Thyroid gland (tissue), 4 donors: ENCODE measurements around the gene HEXIM2.

Experiments
- POLR2A ChIP-seq, 2 donors: fragments of 450-650 bp; IDR thresholded peaks; one replicate each; pipeline ENCODE4 v1.6.1; 2017; ENCODE audit warnings: antibody characterized with exemption in 2 of 2, mild to moderate bottlenecking in 2 of 2, moderate library complexity in 1 of 2
- TF ChIP-seq, protein P1 (sequence below), 6 experiments: fragments of 200-600 bp in 3 of 6; fragments of 450-650 bp in 3 of 6; sonication (generic) in 3 of 6; IDR thresholded peaks; one replicate each; pipeline ENCODE4 v1.5.1; 2016 to 2019; ENCODE audit warnings: antibody characterized with exemption in 6 of 6, mild to moderate bottlenecking in 2 of 6, inconsistent platforms in 1 of 6, moderate library complexity in 1 of 6

GRCh38 chr17:45197108-45197507 is 35.4 kb downstream of the HEXIM2 start:
- TF ChIP-seq, protein P1, sequence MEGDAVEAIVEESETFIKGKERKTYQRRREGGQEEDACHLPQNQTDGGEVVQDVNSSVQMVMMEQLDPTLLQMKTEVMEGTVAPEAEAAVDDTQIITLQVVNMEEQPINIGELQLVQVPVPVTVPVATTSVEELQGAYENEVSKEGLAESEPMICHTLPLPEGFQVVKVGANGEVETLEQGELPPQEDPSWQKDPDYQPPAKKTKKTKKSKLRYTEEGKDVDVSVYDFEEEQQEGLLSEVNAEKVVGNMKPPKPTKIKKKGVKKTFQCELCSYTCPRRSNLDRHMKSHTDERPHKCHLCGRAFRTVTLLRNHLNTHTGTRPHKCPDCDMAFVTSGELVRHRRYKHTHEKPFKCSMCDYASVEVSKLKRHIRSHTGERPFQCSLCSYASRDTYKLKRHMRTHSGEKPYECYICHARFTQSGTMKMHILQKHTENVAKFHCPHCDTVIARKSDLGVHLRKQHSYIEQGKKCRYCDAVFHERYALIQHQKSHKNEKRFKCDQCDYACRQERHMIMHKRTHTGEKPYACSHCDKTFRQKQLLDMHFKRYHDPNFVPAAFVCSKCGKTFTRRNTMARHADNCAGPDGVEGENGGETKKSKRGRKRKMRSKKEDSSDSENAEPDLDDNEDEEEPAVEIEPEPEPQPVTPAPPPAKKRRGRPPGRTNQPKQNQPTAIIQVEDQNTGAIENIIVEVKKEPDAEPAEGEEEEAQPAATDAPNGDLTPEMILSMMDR (IDR thresholded peaks at IDR 0.05): no peak
- no peak for TF ChIP-seq POLR2A (IDR thresholded peaks at IDR 0.05)
